NCI-H1048 (cell line): Measurements from ENCODE around the gene STARD13.

Experiments used
- DNase-seq: peaks from one replicate; lab custom pipeline; 2025; lab: John Stamatoyannopoulos, UW

STARD13 gene

GRCh38 chr13:33310245-33311038, 24.9 kb upstream of the STARD13 start:
- DNase-seq, result no peak

DNA sequence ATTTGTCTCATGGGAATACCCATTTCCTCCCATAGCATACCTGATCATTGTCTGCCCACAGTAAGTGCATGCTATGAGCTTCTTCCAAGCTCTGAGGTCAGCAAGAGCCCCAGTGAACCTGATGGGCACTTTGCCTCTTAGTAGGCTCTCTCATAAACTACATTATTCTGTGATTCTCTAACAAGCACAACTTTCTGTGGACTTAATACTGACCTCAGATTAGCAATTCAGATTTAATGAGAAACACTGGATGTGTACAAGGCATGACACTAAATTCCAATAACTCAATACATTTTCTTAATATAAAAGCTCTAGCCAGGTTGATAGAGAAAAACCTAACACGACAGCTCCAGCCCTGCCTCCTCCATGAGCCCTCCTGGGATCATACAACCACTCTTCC, 23.3 kb upstream of the STARD13 start:
- no peak for DNase-seq

DNA sequence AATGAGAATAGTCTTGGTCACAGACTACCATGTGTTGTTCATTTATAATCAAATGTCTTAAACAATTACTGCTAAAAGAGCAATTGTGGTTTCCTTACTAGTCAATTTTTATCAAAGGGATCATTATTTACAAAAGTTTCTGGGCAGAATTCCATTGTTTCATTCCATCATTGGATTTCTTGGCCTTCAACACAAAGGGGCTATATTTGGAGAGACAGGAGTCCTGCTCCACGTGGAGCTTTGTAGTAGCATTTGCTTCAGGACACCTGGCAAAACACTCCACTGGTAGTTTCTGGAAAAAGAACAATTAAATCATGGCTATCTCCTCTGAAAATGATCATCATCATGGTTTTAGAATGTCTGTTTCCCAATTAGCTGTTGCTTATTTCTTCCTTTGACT, 22.3 kb upstream of the STARD13 start:
- no peak for DNase-seq

GRCh38 chr13:33303855-33304597, 18.5 kb upstream of the STARD13 start:
- DNase-seq, result no peak

DNA sequence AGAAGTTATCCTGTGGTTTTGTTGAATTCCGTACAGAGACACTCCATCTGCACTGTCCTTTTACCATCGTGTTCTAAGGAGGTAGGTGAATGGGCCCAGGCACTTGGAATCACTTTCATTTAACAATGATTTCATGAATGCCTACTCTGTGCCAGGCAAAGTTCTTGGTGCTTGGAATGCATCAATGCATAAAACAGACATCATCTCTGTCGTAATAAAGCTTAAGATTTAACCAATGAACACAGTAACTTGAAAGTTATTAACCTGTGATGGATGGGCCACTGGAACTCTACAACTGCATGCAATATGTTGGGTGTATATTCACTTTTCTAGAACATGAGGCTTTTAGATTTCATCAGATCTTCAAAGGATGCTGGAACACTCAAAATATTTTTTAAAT, 14.1 kb upstream of the STARD13 start:
- DNase-seq, result no peak

DNA sequence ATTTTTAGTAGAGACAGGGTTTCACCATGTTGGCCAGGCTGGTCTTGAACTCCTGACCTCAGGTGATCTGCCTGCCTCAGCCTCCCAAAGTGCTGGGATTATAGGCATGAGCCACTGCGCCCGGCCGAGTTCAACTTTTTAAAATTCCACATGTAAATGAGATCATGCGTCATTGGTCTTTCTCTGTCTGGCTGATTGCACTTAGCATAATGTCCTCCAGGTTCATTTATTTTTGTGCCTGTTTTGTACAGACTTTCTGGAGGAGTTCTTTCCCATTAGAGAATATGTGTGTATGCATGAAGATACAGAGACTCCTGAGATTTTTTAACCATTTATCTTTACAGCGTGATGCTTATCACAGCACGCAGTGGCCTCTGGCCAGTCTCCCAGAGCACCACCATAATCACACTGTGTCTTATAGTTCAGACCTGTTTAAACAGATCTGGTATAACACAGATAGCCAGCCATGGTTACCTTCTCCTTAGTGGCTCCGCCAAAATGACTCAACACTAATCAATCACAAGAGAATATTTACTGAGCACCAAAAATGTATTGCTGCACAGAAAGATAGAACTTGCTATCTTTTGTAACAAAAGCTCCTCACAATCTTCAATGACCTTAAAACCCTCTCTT, 11.4 kb upstream of the STARD13 start:
- DNase-seq, result no peak

DNA sequence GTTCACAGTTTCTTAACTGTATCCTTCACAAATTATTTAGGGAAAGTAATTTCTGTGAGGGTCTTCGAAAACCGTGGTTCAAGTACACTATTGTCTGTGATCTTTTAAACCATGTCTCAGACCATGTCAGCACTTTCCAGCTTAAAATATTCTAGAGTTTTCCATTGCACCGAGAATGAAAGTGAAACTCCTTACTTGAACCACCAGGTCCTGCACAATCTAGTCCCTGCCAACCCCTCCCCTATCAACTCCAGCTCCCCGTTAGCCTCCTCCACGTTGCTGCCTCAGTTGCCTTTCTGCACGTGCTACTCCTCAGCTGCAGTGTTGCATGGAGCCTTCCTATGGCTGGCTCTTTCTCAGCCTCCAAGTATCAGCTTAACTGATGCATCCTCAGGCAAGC, 7.2 kb upstream of the STARD13 start:
- no peak for DNase-seq

DNA sequence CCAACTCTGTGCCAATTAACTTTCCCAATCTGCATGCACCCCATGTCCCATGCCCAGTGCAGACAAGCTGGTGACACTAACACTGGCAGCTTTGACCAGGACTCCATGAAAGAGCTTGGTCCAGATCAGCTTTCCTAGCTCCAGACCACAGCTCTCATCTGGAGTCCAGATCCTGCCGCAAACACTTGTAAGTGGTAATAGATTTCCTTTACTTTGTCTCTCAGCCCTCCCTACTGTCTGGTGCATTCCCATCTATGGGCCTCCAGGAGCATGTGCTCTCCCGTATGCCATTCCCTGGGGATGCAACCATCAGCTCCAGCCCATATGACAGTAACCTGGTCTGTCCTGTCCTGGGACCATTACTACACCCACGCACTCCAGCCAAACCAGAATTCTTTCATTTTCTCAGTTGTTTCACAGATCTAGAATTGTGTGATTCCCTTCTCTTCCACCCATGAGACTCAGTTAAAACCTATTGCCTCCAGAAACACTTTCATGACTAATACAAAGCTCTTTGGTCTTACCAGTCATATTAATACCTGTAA, 4.9 kb upstream of the STARD13 start:
- DNase-seq, result no peak

DNA sequence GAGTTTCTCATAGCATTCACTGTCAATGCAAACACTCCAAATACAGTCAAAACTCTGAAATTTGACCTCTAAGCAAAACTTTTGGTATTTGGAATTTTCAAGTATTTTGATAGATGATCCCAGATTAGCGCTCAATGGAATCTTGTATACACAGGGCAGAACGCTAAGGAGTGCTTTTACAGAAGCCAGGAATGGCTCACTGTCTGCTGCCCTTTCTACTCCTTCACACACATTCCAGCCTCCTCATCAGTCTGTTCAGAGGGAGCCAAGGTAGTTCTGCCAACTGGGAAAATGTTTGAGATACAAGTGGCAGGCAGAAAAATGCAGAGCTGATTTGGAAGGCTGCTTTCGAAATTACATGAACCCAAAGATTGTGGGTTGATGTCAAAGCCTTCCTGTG, 4.4 kb upstream of the STARD13 start:
- DNase-seq, result no peak

DNA sequence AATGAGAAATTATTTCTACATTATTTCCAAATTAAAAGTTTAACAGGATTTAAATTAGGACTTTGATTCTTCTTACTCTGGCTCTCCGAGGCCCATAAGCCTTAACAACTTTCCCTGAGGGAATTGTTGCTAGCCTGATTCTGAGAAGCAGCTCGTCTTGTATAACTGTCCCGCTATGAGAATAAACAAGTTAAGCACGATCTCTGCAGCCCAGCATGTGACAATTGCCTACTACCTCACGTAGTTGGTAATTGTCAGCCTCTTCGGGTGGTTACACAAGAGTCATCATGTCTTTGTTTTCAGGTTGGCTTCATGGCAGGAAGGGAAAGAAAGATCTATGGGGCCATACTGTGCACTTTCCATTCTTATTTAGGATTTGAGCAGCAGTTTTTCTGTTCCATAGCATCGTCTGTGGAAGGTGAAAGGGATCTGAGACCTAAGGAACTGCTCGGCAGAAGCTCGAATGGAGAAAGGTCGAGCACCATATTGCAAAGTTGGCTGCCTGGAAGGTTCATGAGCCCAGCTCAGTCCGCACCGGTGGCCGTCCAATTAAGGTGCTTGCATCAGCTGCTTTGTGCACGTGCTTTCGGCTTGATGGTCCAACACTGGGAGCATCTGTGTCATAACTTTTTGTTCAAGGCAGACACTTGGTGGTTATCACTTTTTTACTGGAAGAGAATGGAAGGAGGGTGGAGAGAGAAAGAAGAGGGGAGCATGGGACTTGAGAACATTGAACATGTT, 1.8 kb upstream of the STARD13 start:
- DNase-seq, result no peak

GRCh38 chr13:33286128-33286527, 573 bp upstream of the STARD13 start:
- no peak for DNase-seq

- no peak for DNase-seq
These were observed 639 bp downstream of the STARD13 start for GRCh38 chr13:33284916-33285315.

GRCh38 chr13:33284031-33284430, 1.5 kb downstream of the STARD13 start:
- no peak for DNase-seq

- no peak for DNase-seq
These were observed 2.2 kb downstream of the STARD13 start for GRCh38 chr13:33283195-33283911.

- DNase-seq, result no peak
These were observed 3.5 kb downstream of the STARD13 start for GRCh38 chr13:33281951-33282595.

GRCh38 chr13:33280923-33281322, 4.6 kb downstream of the STARD13 start:
- no peak for DNase-seq

- no peak for DNase-seq
These were observed 5.2 kb downstream of the STARD13 start for GRCh38 chr13:33280279-33280905.

DNA sequence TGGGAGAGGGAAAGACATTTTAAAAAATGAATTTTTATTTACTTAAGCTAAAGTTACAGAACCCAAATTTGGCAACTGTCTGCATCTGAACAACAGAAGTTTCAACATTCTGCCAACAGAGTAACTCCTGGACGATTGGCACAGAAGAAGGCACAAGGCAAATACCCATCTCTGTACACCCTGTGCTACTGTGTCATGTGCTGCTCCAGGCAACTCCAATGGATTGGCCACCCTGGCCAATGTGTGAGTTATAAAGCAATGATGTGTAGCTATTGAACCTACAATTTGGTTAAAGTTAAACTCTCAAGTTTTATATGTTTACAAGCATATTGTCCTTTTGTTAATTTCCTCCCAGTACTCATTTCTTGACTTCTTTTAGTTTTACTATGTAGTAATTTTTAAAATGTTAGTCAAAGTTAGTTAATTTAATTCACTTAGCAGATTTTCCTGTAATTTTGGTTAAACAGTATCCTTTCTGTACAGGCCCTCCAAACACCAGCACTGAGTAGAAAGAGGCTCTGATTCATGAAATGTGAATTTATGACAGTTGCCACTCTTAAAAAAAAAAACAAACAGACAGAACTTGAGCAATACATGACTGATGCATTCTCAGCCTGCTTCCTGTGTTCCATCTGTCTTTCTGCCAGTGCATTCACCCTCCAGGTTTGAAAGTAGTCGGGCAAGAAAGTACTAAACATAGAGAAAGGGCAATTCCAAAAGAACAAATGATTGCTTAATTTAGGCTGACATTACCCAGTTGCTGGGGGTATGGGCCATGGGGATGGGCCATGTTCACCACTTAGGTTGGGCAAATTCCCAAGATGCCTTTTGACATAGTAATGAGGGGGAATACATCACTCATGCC, 5.9 kb downstream of the STARD13 start:
- no peak for DNase-seq

DNA sequence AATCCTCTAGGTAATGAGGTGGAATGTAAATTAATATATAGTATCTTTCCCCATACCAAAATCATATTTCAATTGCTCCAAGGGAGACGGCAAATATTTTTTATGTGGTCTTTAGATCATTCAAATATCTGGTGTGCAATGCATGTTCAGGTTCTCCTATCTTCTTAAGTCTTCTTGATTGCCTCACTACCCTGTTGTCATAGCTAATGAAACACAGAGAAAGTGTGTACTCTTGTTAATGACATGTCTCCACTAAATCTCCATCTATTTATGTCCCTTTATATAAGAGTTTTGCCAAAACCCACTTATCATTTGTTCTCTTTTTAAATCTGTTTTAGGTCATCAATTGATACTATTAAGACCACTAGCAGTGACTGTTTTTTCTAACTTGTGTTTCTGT, 6.6 kb downstream of the STARD13 start:
- no peak for DNase-seq
